SW 1271 (cell line): ENCODE measurements around the gene CDK5RAP3.
"Not testable (repeated sequence)": the region's sequence is repeated elsewhere in the genome, so short reads cannot be mapped to it uniquely, and the experiment has no call there.

Experiments used
- DNase-seq, 2 experiments: peaks; one replicate each; lab custom pipeline; 2025; lab: John Stamatoyannopoulos, UW

Gene CDK5RAP3

GRCh38 chr17:47975823-47976205, 4.9 kb downstream of the CDK5RAP3 start:
- DNase-seq, result no peak

- no peak for DNase-seq
Observed at GRCh38 chr17:47978324-47978723, 7.4 kb downstream of the CDK5RAP3 start.

GRCh38 chr17:47980541-47980940, 9.6 kb downstream of the CDK5RAP3 start:
- no peak for DNase-seq

GRCh38 chr17:47981462-47981861, 10.5 kb downstream of the CDK5RAP3 start:
- DNase-seq, result no peak

GRCh38 chr17:47982091-47982617, 11.2 kb downstream of the CDK5RAP3 start:
- DNase-seq, result no peak

GRCh38 chr17:47982645-47983390, 11.9 kb downstream of the CDK5RAP3 start:
- DNase-seq, result no peak

- no peak for DNase-seq
Observed at GRCh38 chr17:47983492-47984223, 12.7 kb downstream of the CDK5RAP3 start.

GRCh38 chr17:47986520-47986919, 15.6 kb downstream of the CDK5RAP3 start:
- no peak for DNase-seq

- no peak for DNase-seq
Observed at GRCh38 chr17:47987240-47987835, 16.4 kb downstream of the CDK5RAP3 start.

- not testable (repeated sequence) for DNase-seq
Observed at GRCh38 chr17:47988445-47988844, 17.5 kb downstream of the CDK5RAP3 start.

GRCh38 chr17:47989159-47989558, 18.2 kb downstream of the CDK5RAP3 start:
- DNase-seq, result no peak

- no peak for DNase-seq
Observed at GRCh38 chr17:47989700-47990099, 18.8 kb downstream of the CDK5RAP3 start.

GRCh38 chr17:47990962-47991731, 20.2 kb downstream of the CDK5RAP3 start:
- no peak for DNase-seq

- DNase-seq, result no peak
Observed at GRCh38 chr17:47992216-47992615, 21.3 kb downstream of the CDK5RAP3 start.

GRCh38 chr17:47993031-47993564, 22.2 kb downstream of the CDK5RAP3 start:
- no peak for DNase-seq

- no peak for DNase-seq
Observed at GRCh38 chr17:47993964-47994363, 23.1 kb downstream of the CDK5RAP3 start.

- no peak for DNase-seq
Observed at GRCh38 chr17:47994724-47995123, 23.8 kb downstream of the CDK5RAP3 start.

GRCh38 chr17:47995241-47995935, 24.5 kb downstream of the CDK5RAP3 start:
- DNase-seq, result no peak

- DNase-seq, result no peak
Observed at GRCh38 chr17:47996201-47996600, 25.3 kb downstream of the CDK5RAP3 start.

GRCh38 chr17:47997586-47997985, 26.7 kb downstream of the CDK5RAP3 start:
- DNase-seq, result no peak

- DNase-seq, result no peak
Observed at GRCh38 chr17:47998044-47998443, 27.1 kb downstream of the CDK5RAP3 start.
